Osteoblast (primary cell): ENCODE data around the gene ROBO2. TPM values are rescaled to one million over a fixed set of nuclear protein-coding genes. Genes with fewer than 3 reads are reported as not detected.

ENCODE experiments used
- DNase-seq: peaks from one replicate; pipeline ENCODE4 v3.0.0; 2011; ENCODE audit warnings: low spot score, mixed read lengths; ENCODE audit not compliant: insufficient read length; ENCODE audit errors: missing footprints
- H2AFZ ChIP-seq: 2 replicates; pipeline ENCODE4 v1.6.0; 2011; ENCODE audit warnings: mild to moderate bottlenecking, low read length
- H3K27ac ChIP-seq: 2 replicates; pipeline ENCODE4 v1.5.1; 2011; ENCODE audit warnings: mild to moderate bottlenecking, low read depth, low read length, moderate library complexity
- H3K27me3 ChIP-seq: 2 replicates; pipeline ENCODE4 v1.6.0; 2012; ENCODE audit warnings: mild to moderate bottlenecking, control low read depth, inconsistent platforms, low read length, moderate library complexity; ENCODE audit not compliant: insufficient read depth
- H3K36me3 ChIP-seq: 2 replicates; pipeline ENCODE4 v1.5.1; 2011; ENCODE audit warnings: mild to moderate bottlenecking, low read length, control low read depth, moderate library complexity; ENCODE audit not compliant: insufficient read depth
- H3K4me1 ChIP-seq: 2 replicates; pipeline ENCODE4 v1.5.1; 2011; ENCODE audit warnings: mild to moderate bottlenecking, low read length, control low read depth, moderate library complexity; ENCODE audit not compliant: insufficient read depth
- H3K4me2 ChIP-seq: 2 replicates; pipeline ENCODE4 v1.6.0; 2011; ENCODE audit warnings: mild to moderate bottlenecking, low read length; ENCODE audit not compliant: insufficient read depth
- H3K4me3 ChIP-seq: fragments of 200-600 bp; sonication (generic); 3 replicates; pipeline ENCODE4 v1.5.1; 2012; ENCODE audit warnings: mild to moderate bottlenecking, low read length, inconsistent platforms; ENCODE audit not compliant: insufficient read depth
- H3K79me2 ChIP-seq: 2 replicates; pipeline ENCODE4 v1.6.0; 2012; ENCODE audit warnings: mild to moderate bottlenecking, low read length, control low read depth, inconsistent platforms; ENCODE audit not compliant: insufficient read depth
- H3K9me3 ChIP-seq: 2 replicates; pipeline ENCODE4 v1.5.1; 2011; ENCODE audit warnings: low read depth, low read length, control low read depth
- H4K20me1 ChIP-seq: 2 replicates; pipeline ENCODE4 v1.6.0; 2012; ENCODE audit warnings: mild to moderate bottlenecking, low read length, control low read depth; ENCODE audit not compliant: insufficient read depth
- CTCF ChIP-seq: IDR thresholded peaks from 2 replicates; pipeline ENCODE4 v1.5.1; 2011; ENCODE audit warnings: mild to moderate bottlenecking, low read depth, low read length, moderate library complexity; ENCODE audit errors: extremely low read depth
- total RNA-seq: library from RNA; depleted of rRNA; stranded (reverse); fragments of >200 nt; gene quantifications from 2 replicates; pipeline ENCODE4 v1.2.3, GENCODE V29; 2012

Gene ROBO2
- total RNA-seq, 1 donor: 0.36 TPM

GRCh38 chr3:77524946-77525682 is 485.2 kb downstream of the ROBO2 start:
- Histone ChIP-seq H3K79me2 (no peaks in the 10 kb centered on the region), H3K36me3 (no peaks in the 10 kb centered on the region), H3K9me3 (peaks cover 1% of the 10 kb centered on the region), H3K4me3 (no peak overlapping the region), H2AFZ (no peak overlapping the region), H3K27me3 (no peaks in the 10 kb centered on the region), H3K27ac (no peak overlapping the region), H4K20me1 (no peaks in the 10 kb centered on the region), H3K4me1 (no peaks in the 10 kb centered on the region), H3K4me2 (no peak overlapping the region)
- TF ChIP-seq CTCF: no peak
- no peak for DNase-seq

- TF ChIP-seq CTCF: no peak
- no peak for DNase-seq
- no peak overlapping the region for H3K4me2 ChIP-seq
- peaks cover 1% of the 10 kb centered on the region for H3K9me3 ChIP-seq
- H3K4me1 ChIP-seq: no peaks in the 10 kb centered on the region
- no peak overlapping the region for H2AFZ ChIP-seq
- no peaks in the 10 kb centered on the region for H3K79me2 ChIP-seq
- no peaks in the 10 kb centered on the region for H4K20me1 ChIP-seq
- H3K4me3 ChIP-seq: no peak overlapping the region
- no peak overlapping the region for H3K27ac ChIP-seq
- no peaks in the 10 kb centered on the region for H3K36me3 ChIP-seq
- no peaks in the 10 kb centered on the region for H3K27me3 ChIP-seq
Observed at GRCh38 chr3:77526573-77527113, 486.7 kb downstream of the ROBO2 start.

GRCh38 chr3:77529522-77529921 is 489.6 kb downstream of the ROBO2 start:
- Histone ChIP-seq H3K4me1 (no peaks in the 10 kb centered on the region), H3K4me2 (no peak overlapping the region), H3K79me2 (no peaks in the 10 kb centered on the region), H3K36me3 (no peaks in the 10 kb centered on the region), H2AFZ (no peak overlapping the region), H3K27ac (no peak overlapping the region), H4K20me1 (no peaks in the 10 kb centered on the region), H3K9me3 (no peaks in the 10 kb centered on the region), H3K27me3 (no peaks in the 10 kb centered on the region), H3K4me3 (no peak overlapping the region)
- no peak for TF ChIP-seq CTCF
- no peak for DNase-seq

- Histone ChIP-seq H3K27me3 (no peaks in the 10 kb centered on the region), H3K4me3 (no peak overlapping the region), H3K36me3 (no peaks in the 10 kb centered on the region), H3K79me2 (no peaks in the 10 kb centered on the region), H4K20me1 (no peaks in the 10 kb centered on the region), H3K27ac (no peak overlapping the region), H3K4me1 (no peaks in the 10 kb centered on the region), H3K4me2 (no peak overlapping the region), H2AFZ (no peak overlapping the region), H3K9me3 (no peaks in the 10 kb centered on the region)
- no peak for DNase-seq
- TF ChIP-seq CTCF: no peak
Observed at GRCh38 chr3:77530870-77531269, 491.0 kb downstream of the ROBO2 start.
